Smooth muscle cell of bladder (primary cell): ENCODE results near the gene ST6GALNAC3. TPM values are rescaled to one million over a fixed set of nuclear protein-coding genes. Genes with fewer than 3 reads are reported as not detected.

Source experiments
- total RNA-seq: library from RNA; depleted of rRNA; stranded (reverse); fragments of >200 nt; gene quantifications from 2 replicates; pipeline ENCODE4 v1.2.3, GENCODE V29; 2014

The ST6GALNAC3 gene
- 1.7 and 5.3 TPM in 2 replicates for total RNA-seq

DNA sequence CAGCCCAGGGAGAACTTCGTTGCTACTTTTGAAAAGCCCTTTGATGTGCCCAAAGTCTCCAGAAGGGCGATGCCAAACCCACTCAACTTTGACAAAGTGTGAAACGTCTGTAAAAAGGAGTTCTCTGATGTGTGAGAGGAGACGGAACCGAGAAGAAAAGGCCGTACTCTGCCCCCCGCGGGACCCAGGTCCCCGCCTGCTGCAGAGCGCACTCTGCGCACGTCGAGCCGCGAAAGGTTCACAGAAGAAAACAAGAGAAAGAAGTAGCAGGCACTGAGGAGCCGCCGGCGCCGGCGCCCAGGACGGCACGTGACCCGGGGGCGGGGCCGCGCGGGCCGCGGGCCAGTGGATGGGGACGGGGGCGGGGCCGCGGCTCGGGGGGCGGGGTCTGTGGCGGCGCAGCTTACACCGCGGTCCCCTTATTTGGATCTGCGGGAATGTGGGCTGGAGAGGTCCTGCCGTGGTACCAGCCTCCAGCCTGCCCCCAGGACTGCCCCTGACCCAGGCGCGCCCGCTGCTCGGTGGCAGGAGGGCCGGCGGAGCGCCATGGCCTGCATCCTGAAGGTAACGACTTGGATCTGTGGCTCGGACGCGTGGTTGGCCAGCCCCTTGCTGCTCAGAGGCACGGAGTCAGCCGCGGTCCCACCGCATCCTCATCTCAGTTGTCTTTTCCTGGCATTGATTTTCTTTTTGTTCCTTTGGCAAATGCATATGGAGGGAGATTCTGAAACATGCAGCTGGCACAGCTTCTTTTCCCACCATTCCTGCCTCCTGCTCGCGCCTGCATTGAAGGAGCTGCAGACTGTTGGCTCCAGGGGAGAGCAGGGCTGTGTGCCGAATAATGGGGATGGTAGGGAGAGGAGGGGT, at the start of gene ST6GALNAC3:
Gene ST6GALNAC3 (plus strand): TSS at position 426 of the 867 bp plus-strand sequence.

Other genes starting within 250 kb of the ST6GALNAC3 start
- gene ASB17, start 142.3 kb upstream of the ST6GALNAC3 start, total RNA-seq: not detected in 2 replicates